HG03039 (cell line): ENCODE data around the gene CDC42EP3.

Experiments used
- ATAC-seq: cut with Tn5 transposase; IDR thresholded peaks from one replicate; pipeline ENCODE4 v1.9.1; 2021; ENCODE audit warnings: mild to moderate bottlenecking, moderate library complexity; ENCODE audit not compliant: unreplicated experiment

The CDC42EP3 gene

GRCh38 chr2:37656512-37657423 is 14.7 kb downstream of the CDC42EP3 start:
- ATAC-seq: no peak

- ATAC-seq: peak; percentile 73
These were observed 16.3 kb downstream of the CDC42EP3 start for GRCh38 chr2:37654932-37655841.

GRCh38 chr2:37654419-37654818 is 17.0 kb downstream of the CDC42EP3 start:
- ATAC-seq: no peak

GRCh38 chr2:37653805-37654378 is 17.6 kb downstream of the CDC42EP3 start:
- peak; percentile 36 for ATAC-seq

- no peak for ATAC-seq
These were observed 18.3 kb downstream of the CDC42EP3 start for GRCh38 chr2:37653093-37653492.

GRCh38 chr2:37652199-37652640 is 19.2 kb downstream of the CDC42EP3 start:
- no peak for ATAC-seq

- no peak for ATAC-seq
These were observed 20.8 kb downstream of the CDC42EP3 start for GRCh38 chr2:37650548-37651093.

GRCh38 chr2:37649518-37649917 is 21.9 kb downstream of the CDC42EP3 start:
- ATAC-seq: no peak

GRCh38 chr2:37648331-37649011 is 23.0 kb downstream of the CDC42EP3 start:
- ATAC-seq: no peak

GRCh38 chr2:37647971-37648330 is 23.5 kb downstream of the CDC42EP3 start:
- no peak for ATAC-seq

- no peak for ATAC-seq
These were observed 25.6 kb downstream of the CDC42EP3 start for GRCh38 chr2:37645836-37646235.

- no peak for ATAC-seq
These were observed 26.1 kb downstream of the CDC42EP3 start for GRCh38 chr2:37645362-37645761.

GRCh38 chr2:37644191-37644590 is 27.3 kb downstream of the CDC42EP3 start:
- ATAC-seq: no peak

- ATAC-seq: no peak
These were observed 27.7 kb downstream of the CDC42EP3 start for GRCh38 chr2:37643730-37644078.

GRCh38 chr2:37642907-37643729 is 28.3 kb downstream of the CDC42EP3 start:
- no peak for ATAC-seq

- no peak for ATAC-seq
These were observed 29.8 kb downstream of the CDC42EP3 start for GRCh38 chr2:37641582-37642171.

- no peak for ATAC-seq
These were observed 31.8 kb downstream of the CDC42EP3 start for GRCh38 chr2:37639631-37640030.

- ATAC-seq: no peak
These were observed 32.5 kb downstream of the CDC42EP3 start for GRCh38 chr2:37638973-37639372.

- no peak for ATAC-seq
These were observed 33.5 kb downstream of the CDC42EP3 start for GRCh38 chr2:37637985-37638384.
